ENCODE measurements around the gene JARID2.
A peak's percentile ranks its signal among the peaks of the same experiment; 100 is the strongest.

Gene JARID2

DNA sequence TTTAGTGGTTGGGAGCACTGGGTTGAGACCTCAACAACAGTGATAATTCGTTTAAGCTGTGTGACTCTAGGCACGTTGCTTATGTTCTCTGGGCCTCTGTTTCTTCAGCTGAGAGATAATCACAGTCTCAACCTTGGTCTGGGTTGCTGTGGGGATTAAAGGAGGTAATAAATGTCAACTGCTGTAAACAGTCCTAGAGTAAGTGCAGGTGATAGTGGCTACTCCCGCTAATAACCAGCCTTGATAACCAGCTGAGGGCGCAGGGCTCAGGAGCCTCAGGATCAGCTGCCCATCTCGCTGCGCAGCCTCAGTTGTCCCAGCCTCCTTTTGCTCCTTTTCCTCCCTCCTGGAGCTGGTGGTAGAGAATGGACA is 58.0 kb downstream of the JARID2 start:
- Mint-ChIP-seq H3K36me3 (ENCODE audit: insufficient read depth) (peaks cover 5% of the 10 kb centered on the region), H3K4me1 (peaks cover 76% of the 10 kb centered on the region), H3K4me3 (no peak overlapping the region), H3K27ac (ENCODE audit: low read depth) (no peak overlapping the region), H3K27me3 (no peaks in the 10 kb centered on the region), H3K9me3 (no peaks in the 10 kb centered on the region)
- no peak for ATAC-seq (replicated peaks; ENCODE audit: extremely low read depth, poor library complexity, severe bottlenecking)
- DNase-seq (ENCODE audit: low spot score in 2 of 2), result no peak

DNA sequence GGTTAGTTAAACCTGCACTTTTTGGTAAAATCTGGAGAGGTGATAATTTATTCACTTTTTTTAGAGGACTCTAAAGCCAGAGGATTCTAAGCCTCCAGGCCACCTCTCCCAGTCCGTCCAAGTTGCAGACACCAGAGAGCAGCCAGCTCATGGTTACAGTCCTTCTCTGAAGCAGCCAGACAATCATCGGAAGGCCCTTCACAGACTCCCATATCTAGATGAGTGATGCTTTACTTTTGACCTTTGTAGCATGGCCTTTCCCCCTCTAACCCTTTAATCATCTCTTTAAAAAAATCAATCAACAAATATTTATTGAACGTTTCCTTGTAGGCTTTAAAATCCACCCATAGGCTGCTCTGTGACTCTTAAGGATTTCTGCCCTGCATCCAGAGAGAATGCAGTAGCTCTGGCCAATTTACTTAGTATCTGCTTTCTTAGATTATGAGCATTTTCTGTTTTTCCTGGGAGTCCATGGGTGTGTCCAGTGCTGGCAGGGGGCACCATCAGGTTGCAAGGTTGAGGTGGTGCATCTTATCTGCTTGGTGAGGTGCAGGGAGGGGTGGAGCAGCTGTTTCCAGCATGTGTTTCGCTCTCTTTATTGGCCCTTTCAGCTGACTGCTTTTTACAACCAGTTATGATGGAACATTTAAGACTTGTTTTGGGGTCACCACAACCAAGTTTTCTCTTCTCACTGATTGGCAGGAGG is 58.6 kb downstream of the JARID2 start:
- peaks cover 5% of the 10 kb centered on the region for H3K36me3 Mint-ChIP-seq (ENCODE audit: insufficient read depth)
- no peak for DNase-seq (ENCODE audit: low spot score in 2 of 2)
- ATAC-seq (replicated peaks; ENCODE audit: extremely low read depth, poor library complexity, severe bottlenecking), result no peak
- H3K27me3 Mint-ChIP-seq, result no peaks in the 10 kb centered on the region
- H3K9me3 Mint-ChIP-seq, result no peaks in the 10 kb centered on the region
- peaks cover 76% of the 10 kb centered on the region for H3K4me1 Mint-ChIP-seq
- H3K4me3 Mint-ChIP-seq, result peak overlapping the region; percentile 21
- peak overlapping the region; percentile 35 for H3K27ac Mint-ChIP-seq (ENCODE audit: low read depth)

GRCh38 chr6:15305496-15305895 is 59.6 kb downstream of the JARID2 start:
- peak; percentile 61 for ATAC-seq (replicated peaks; ENCODE audit: extremely low read depth, poor library complexity, severe bottlenecking)
- Mint-ChIP-seq H3K4me3 (peak overlapping the region; percentile 21), H3K9me3 (no peaks in the 10 kb centered on the region), H3K36me3 (ENCODE audit: insufficient read depth) (peaks cover 3% of the 10 kb centered on the region), H3K27ac (ENCODE audit: low read depth) (peak overlapping the region; percentile 35), H3K27me3 (no peaks in the 10 kb centered on the region), H3K4me1 (peaks cover 70% of the 10 kb centered on the region)
- no peak for DNase-seq (ENCODE audit: low spot score in 2 of 2)

DNA sequence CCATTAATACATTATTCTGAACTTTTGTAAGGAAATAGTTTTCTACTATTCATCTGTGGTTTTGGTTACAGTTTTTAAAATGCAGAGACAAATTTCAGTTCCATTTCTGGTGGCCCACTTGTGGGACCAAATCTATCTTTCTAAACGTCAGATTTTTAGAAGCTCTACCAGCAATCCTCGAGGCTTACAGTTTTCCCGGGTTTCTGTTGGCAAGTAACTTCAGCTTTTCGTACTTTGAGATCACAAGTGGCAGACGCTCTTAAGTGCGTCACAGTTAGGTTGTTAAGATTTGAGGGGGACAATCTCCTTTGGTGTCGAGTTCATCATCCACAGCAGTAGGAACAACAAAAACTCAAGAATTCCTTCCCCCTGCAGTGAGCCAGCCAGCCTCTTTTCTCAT is 60.0 kb downstream of the JARID2 start:
- ATAC-seq (replicated peaks; ENCODE audit: extremely low read depth, poor library complexity, severe bottlenecking) (no peak), DNase-seq (ENCODE audit: low spot score in 2 of 2) (no peak)
- Mint-ChIP-seq H3K27ac (ENCODE audit: low read depth) (peak overlapping the region; percentile 75), H3K4me1 (peaks cover 66% of the 10 kb centered on the region), H3K27me3 (no peaks in the 10 kb centered on the region), H3K4me3 (no peak overlapping the region), H3K36me3 (ENCODE audit: insufficient read depth) (no peaks in the 10 kb centered on the region), H3K9me3 (no peaks in the 10 kb centered on the region)

GRCh38 chr6:15308435-15309213 is 62.8 kb downstream of the JARID2 start:
- H3K9me3 Mint-ChIP-seq, result no peaks in the 10 kb centered on the region
- ATAC-seq (replicated peaks; ENCODE audit: extremely low read depth, poor library complexity, severe bottlenecking), result no peak
- no peak for DNase-seq (ENCODE audit: low spot score in 2 of 2)
- no peaks in the 10 kb centered on the region for H3K27me3 Mint-ChIP-seq
- no peak overlapping the region for H3K27ac Mint-ChIP-seq (ENCODE audit: low read depth)
- H3K4me3 Mint-ChIP-seq, result no peak overlapping the region
- peaks cover 67% of the 10 kb centered on the region for H3K4me1 Mint-ChIP-seq
- peaks cover 10% of the 10 kb centered on the region for H3K36me3 Mint-ChIP-seq (ENCODE audit: insufficient read depth)

DNA sequence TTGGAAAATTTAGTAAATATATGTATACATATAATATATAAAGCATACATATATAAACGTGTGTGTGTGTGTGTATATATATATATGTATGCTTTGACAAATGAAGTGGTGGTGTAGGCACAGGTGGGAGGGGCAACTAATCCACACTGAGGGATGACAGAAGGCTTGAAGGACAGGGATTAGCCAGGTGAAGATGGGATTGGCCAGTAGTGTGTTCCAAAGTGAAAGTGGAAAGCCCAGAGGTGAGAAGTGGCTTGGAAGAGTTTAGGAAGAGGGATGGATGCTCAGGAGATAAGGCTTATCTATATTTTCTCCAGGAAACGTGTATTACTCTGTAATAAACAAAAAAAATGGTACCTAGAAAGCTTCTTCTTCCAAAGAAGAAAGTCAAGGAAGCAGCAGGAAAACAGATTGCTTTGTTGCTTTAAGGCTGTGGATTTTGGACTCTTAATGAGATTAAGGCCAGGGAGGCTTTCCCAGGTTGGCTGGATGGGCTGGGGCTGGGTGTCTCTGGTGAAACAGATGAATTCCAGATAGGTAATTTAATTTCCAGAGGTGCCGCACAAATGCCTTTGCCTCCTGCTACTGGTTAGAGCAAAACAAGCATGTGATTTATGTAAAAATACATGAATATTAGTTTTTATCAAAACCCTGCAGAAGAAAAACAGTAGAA is 63.9 kb downstream of the JARID2 start:
- Mint-ChIP-seq H3K27me3 (no peaks in the 10 kb centered on the region), H3K4me3 (no peak overlapping the region), H3K27ac (ENCODE audit: low read depth) (no peak overlapping the region), H3K9me3 (no peaks in the 10 kb centered on the region), H3K36me3 (ENCODE audit: insufficient read depth) (peaks cover 10% of the 10 kb centered on the region), H3K4me1 (peaks cover 70% of the 10 kb centered on the region)
- ATAC-seq (replicated peaks; ENCODE audit: extremely low read depth, poor library complexity, severe bottlenecking), result no peak
- DNase-seq (ENCODE audit: low spot score in 2 of 2), result no peak

GRCh38 chr6:15310680-15311079 is 64.8 kb downstream of the JARID2 start:
- ATAC-seq (replicated peaks; ENCODE audit: extremely low read depth, poor library complexity, severe bottlenecking), result no peak
- DNase-seq (ENCODE audit: low spot score in 2 of 2), result no peak
- H3K4me3 Mint-ChIP-seq, result no peak overlapping the region

GRCh38 chr6:15312500-15312899 is 66.6 kb downstream of the JARID2 start:
- no peak overlapping the region for H3K4me3 Mint-ChIP-seq
- no peaks in the 10 kb centered on the region for H3K27me3 Mint-ChIP-seq
- DNase-seq (ENCODE audit: low spot score in 2 of 2), result no peak
- no peaks in the 10 kb centered on the region for H3K9me3 Mint-ChIP-seq
- no peak overlapping the region for H3K27ac Mint-ChIP-seq (ENCODE audit: low read depth)
- peaks cover 77% of the 10 kb centered on the region for H3K4me1 Mint-ChIP-seq
- H3K36me3 Mint-ChIP-seq (ENCODE audit: insufficient read depth), result peaks cover 10% of the 10 kb centered on the region
- ATAC-seq (replicated peaks; ENCODE audit: extremely low read depth, poor library complexity, severe bottlenecking), result peak; percentile 24

More at GRCh38 chr6:15310680-15311079, 64.8 kb downstream of the JARID2 start:
- Mint-ChIP-seq H3K27ac (ENCODE audit: low read depth) (no peak overlapping the region), H3K27me3 (no peaks in the 10 kb centered on the region), H3K9me3 (no peaks in the 10 kb centered on the region), H3K36me3 (ENCODE audit: insufficient read depth) (peaks cover 10% of the 10 kb centered on the region), H3K4me1 (peaks cover 69% of the 10 kb centered on the region)

- Mint-ChIP-seq H3K9me3 (no peaks in the 10 kb centered on the region), H3K36me3 (ENCODE audit: insufficient read depth) (peaks cover 10% of the 10 kb centered on the region), H3K4me3 (no peak overlapping the region), H3K4me1 (peaks cover 77% of the 10 kb centered on the region), H3K27ac (ENCODE audit: low read depth) (no peak overlapping the region), H3K27me3 (no peaks in the 10 kb centered on the region)
- no peak for DNase-seq (ENCODE audit: low spot score in 2 of 2)
- no peak for ATAC-seq (replicated peaks; ENCODE audit: extremely low read depth, poor library complexity, severe bottlenecking)
These were observed 67.5 kb downstream of the JARID2 start for GRCh38 chr6:15313367-15313766.

- Mint-ChIP-seq H3K4me1 (peaks cover 88% of the 10 kb centered on the region), H3K27ac (ENCODE audit: low read depth) (peak overlapping the region; percentile 22), H3K9me3 (no peaks in the 10 kb centered on the region), H3K36me3 (ENCODE audit: insufficient read depth) (peaks cover 6% of the 10 kb centered on the region), H3K4me3 (no peak overlapping the region), H3K27me3 (no peaks in the 10 kb centered on the region)
- ATAC-seq (replicated peaks; ENCODE audit: extremely low read depth, poor library complexity, severe bottlenecking), result no peak
- no peak for DNase-seq (ENCODE audit: low spot score in 2 of 2)
These were observed 70.9 kb downstream of the JARID2 start for GRCh38 chr6:15316754-15317153.

GRCh38 chr6:15317251-15317650 is 71.4 kb downstream of the JARID2 start:
- H3K36me3 Mint-ChIP-seq (ENCODE audit: insufficient read depth), result peaks cover 5% of the 10 kb centered on the region
- H3K9me3 Mint-ChIP-seq, result no peaks in the 10 kb centered on the region
- DNase-seq (ENCODE audit: low spot score in 2 of 2) (no peak), ATAC-seq (replicated peaks; ENCODE audit: extremely low read depth, poor library complexity, severe bottlenecking) (no peak)
- H3K4me1 Mint-ChIP-seq, result peaks cover 89% of the 10 kb centered on the region
- no peak overlapping the region for H3K4me3 Mint-ChIP-seq
- no peaks in the 10 kb centered on the region for H3K27me3 Mint-ChIP-seq
- peak overlapping the region; percentile 76 for H3K27ac Mint-ChIP-seq (ENCODE audit: low read depth)

DNA sequence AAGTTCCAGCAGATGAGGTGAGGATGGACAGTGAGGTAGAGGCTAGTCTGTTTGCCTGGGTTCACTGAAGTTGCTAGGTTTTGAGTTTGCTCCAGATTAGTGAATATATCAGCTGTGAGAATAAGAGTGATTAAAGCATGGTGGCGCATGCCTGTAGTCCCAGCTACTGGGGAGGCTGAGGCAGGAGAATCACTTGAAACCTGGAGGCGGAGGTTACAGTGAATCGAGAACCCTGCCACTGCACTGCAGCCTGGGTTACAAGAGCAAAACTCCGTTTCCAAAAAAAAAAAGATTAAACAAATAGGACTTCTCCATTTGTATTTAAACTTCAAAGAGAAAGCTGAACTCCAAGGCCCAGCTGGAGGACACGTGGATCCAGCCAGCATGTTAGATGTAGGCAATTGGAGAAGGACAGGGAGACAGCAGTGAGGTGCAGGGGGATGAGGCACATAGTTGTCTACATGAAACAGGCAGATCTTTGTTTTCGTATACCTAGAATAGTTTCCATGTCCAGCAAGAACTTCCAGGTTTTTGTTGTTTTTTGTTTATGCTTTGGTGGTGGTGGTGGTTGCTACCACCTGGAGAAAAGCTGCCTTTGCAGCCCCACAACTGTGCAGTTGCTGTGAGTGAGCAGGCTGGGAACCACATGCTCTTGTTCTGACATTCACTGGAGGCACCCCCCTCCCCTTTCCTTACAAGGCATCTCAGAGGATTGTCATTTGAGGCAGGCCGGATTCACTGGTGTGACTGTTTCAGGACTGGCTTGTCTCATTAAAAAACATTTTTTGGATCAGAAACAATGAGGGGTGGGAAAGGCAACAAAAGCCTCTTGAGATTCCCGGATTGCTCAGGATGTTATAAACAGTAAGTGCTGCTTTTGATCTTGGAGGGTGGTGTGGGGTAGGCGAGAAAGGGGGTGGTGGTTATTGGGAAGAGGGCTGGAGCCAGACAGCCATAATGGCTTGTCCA is 72.3 kb downstream of the JARID2 start:
- ATAC-seq (replicated peaks; ENCODE audit: extremely low read depth, poor library complexity, severe bottlenecking) (no peak), DNase-seq (ENCODE audit: low spot score in 2 of 2) (no peak)
- H3K36me3 Mint-ChIP-seq (ENCODE audit: insufficient read depth), result peaks cover 3% of the 10 kb centered on the region
- H3K9me3 Mint-ChIP-seq, result no peaks in the 10 kb centered on the region
- H3K27me3 Mint-ChIP-seq, result no peaks in the 10 kb centered on the region
- peak overlapping the region; percentile 76 for H3K27ac Mint-ChIP-seq (ENCODE audit: low read depth)
- no peak overlapping the region for H3K4me3 Mint-ChIP-seq
- peaks cover 88% of the 10 kb centered on the region for H3K4me1 Mint-ChIP-seq
